IMR-90 (cell line): ENCODE data around the gene TCL1A. TPM values are rescaled to one million over a fixed set of nuclear protein-coding genes. Genes with fewer than 3 reads are reported as not detected.
A peak's percentile ranks its signal among the peaks of the same experiment; 100 is the strongest.

Experiments
- ATAC-seq: fragments of 200-7000 bp; cut with Tn5 transposase; 2 replicates; pipeline ENCODE4 v1.9.1; 2020; ENCODE audit warnings: low read depth, mild to moderate bottlenecking, moderate library complexity
- Bru-seq: library from RNA; stranded (reverse); fragments of 400-500 nt; gene quantifications from one replicate; lab custom pipeline; 2021; lab: Mats Ljungman, UMichigan
- BruChase-seq, 2 experiments: library from RNA; stranded (reverse); fragments of 400-500 nt; gene quantifications; one replicate each; lab custom pipeline; 2021; lab: Mats Ljungman, UMichigan
- BruUV-seq: library from RNA; stranded (reverse); fragments of 400-500 nt; replicated peaks from 2 replicates; lab custom pipeline; 2021; lab: Mats Ljungman, UMichigan
- CTCF ChIA-PET: fragments of 300-600 bp; formaldehyde crosslinking; extraction: SDS; loops from one replicate; lab custom pipeline; 2021; ENCODE audit warnings: antibody characterized with exemption; lab: Yijun Ruan, JAX
- POLR2A ChIA-PET: fragments of 300-600 bp; sonication (Branson Sonifier 250); formaldehyde crosslinking; loops from one replicate; lab custom pipeline; 2022; ENCODE audit warnings: antibody characterized with exemption; ENCODE audit not compliant: unreplicated experiment; lab: Charles Lee
- DNase-seq: peaks from one replicate; pipeline ENCODE4 v3.0.0; 2013
- H2AFZ ChIP-seq: replicated peaks from 2 replicates; pipeline ENCODE3; 2013; ENCODE audit warnings: low read length, mild to moderate bottlenecking; ENCODE audit not compliant: poor library complexity
- H2AK5ac ChIP-seq: 2 replicates; pipeline ENCODE4 v1.6.1; 2013; ENCODE audit warnings: low read depth, low read length, inconsistent platforms
- H2AK9ac ChIP-seq: replicated peaks from 2 replicates; pipeline ENCODE3; 2013; ENCODE audit warnings: mild to moderate bottlenecking, low read depth, low read length, moderate library complexity; ENCODE audit not compliant: poor library complexity
- H2BK120ac ChIP-seq: 2 replicates; pipeline ENCODE4 v1.6.1; 2013; ENCODE audit warnings: low read depth, low read length, inconsistent platforms
- H2BK15ac ChIP-seq: 3 replicates; pipeline ENCODE4 v1.6.1; 2013; ENCODE audit warnings: low read depth, low read length, inconsistent platforms
- H2BK20ac ChIP-seq: 2 replicates; pipeline ENCODE4 v1.6.1; 2013; ENCODE audit warnings: low read depth, mild to moderate bottlenecking, inconsistent platforms, low read length, moderate library complexity
- H2BK5ac ChIP-seq: 2 replicates; pipeline ENCODE4 v1.6.1; 2013; ENCODE audit warnings: mild to moderate bottlenecking, low read depth, low read length, inconsistent platforms; ENCODE audit not compliant: poor library complexity, severe bottlenecking
- H3K14ac ChIP-seq: replicated peaks from 2 replicates; pipeline ENCODE4 v1.6.1; 2013; ENCODE audit warnings: low read depth, low read length, inconsistent platforms
- H3K18ac ChIP-seq: 2 replicates; pipeline ENCODE4 v1.6.1; 2013; ENCODE audit warnings: low read depth, low read length, control low read depth
- H3K23ac ChIP-seq: 2 replicates; pipeline ENCODE4 v1.6.1; 2013; ENCODE audit warnings: low read depth, low read length, inconsistent platforms
- H3K27ac ChIP-seq: 2 replicates; pipeline ENCODE4 v1.5.1; 2013; ENCODE audit warnings: mild to moderate bottlenecking, control low read depth, low read length; ENCODE audit not compliant: insufficient read depth
- H3K27me3 ChIP-seq: 2 replicates; pipeline ENCODE4 v1.6.1; 2013; ENCODE audit warnings: low read length; ENCODE audit not compliant: control insufficient read depth, insufficient read depth
- H3K36me3 ChIP-seq: 2 replicates; pipeline ENCODE4 v1.6.1; 2013; ENCODE audit warnings: low read length, mixed read lengths; ENCODE audit not compliant: control insufficient read depth, insufficient read depth
- H3K4ac ChIP-seq: 2 replicates; pipeline ENCODE4 v1.6.1; 2013; ENCODE audit warnings: low read depth, low read length, inconsistent platforms
- H3K4me1 ChIP-seq: 2 replicates; pipeline ENCODE4 v1.6.1; 2013; ENCODE audit warnings: low read length, mixed read lengths; ENCODE audit not compliant: control insufficient read depth, insufficient read depth
- H3K4me2 ChIP-seq: 2 replicates; pipeline ENCODE4 v1.6.1; 2013; ENCODE audit warnings: low read depth, mild to moderate bottlenecking, control low read depth, low read length, moderate library complexity
- H3K4me3 ChIP-seq: 2 replicates; pipeline ENCODE4 v1.5.1; 2013; ENCODE audit warnings: low read depth, mild to moderate bottlenecking, control low read depth, low read length, moderate library complexity; ENCODE audit not compliant: insufficient read depth
- H3K56ac ChIP-seq: 2 replicates; pipeline ENCODE4 v1.6.1; 2013; ENCODE audit warnings: low read length, inconsistent platforms; ENCODE audit not compliant: insufficient read depth; ENCODE audit errors: extremely low read depth
- H3K79me1 ChIP-seq, 2 experiments: 2 replicates each; pipeline ENCODE4 v1.6.1; 2013; ENCODE audit warnings: low read length in 2 of 2, inconsistent platforms in 1 of 2, low read depth in 1 of 2
- H3K9ac ChIP-seq: 2 replicates; pipeline ENCODE4 v1.6.1; 2013; ENCODE audit warnings: low read depth, low read length, control low read depth
- H3K9me1 ChIP-seq: 2 replicates; pipeline ENCODE4 v1.6.1; 2013; ENCODE audit warnings: low read length, inconsistent platforms; ENCODE audit not compliant: insufficient read depth
- H3K9me3 ChIP-seq: 2 replicates; pipeline ENCODE4 v1.6.1; 2013; ENCODE audit warnings: low read length; ENCODE audit not compliant: control insufficient read depth, insufficient read depth
- H4K20me1 ChIP-seq: 2 replicates; pipeline ENCODE4 v1.6.1; 2013; ENCODE audit warnings: low read length, inconsistent platforms; ENCODE audit not compliant: insufficient read depth
- H4K5ac ChIP-seq: 2 replicates; pipeline ENCODE4 v1.6.1; 2013; ENCODE audit warnings: mild to moderate bottlenecking, low read depth, low read length, control low read depth
- H4K8ac ChIP-seq, 2 experiments: 2 replicates each; pipeline ENCODE4 v1.6.1; 2013; ENCODE audit warnings: low read depth in 2 of 2, low read length in 2 of 2, control low read depth in 1 of 2, inconsistent platforms in 1 of 2
- H4K91ac ChIP-seq: 2 replicates; pipeline ENCODE4 v1.6.1; 2013; ENCODE audit warnings: low read depth, low read length, inconsistent platforms; ENCODE audit not compliant: insufficient read depth
- BHLHE40 ChIP-seq: fragments of 150-350 bp; IDR thresholded peaks from 2 replicates; pipeline ENCODE4 v1.6.1; 2016; ENCODE audit warnings: mild to moderate bottlenecking, low read depth, low read length
- CHD1 ChIP-seq: IDR thresholded peaks from 2 replicates; pipeline ENCODE4 v1.6.1; 2012; ENCODE audit warnings: low read depth, low read length, improper control_type of control experiment
- MAFK ChIP-seq: IDR thresholded peaks from 2 replicates; pipeline ENCODE4 v1.6.1; 2012; ENCODE audit warnings: low read depth, low read length, improper control_type of control experiment
- MAZ ChIP-seq: IDR thresholded peaks from 2 replicates; pipeline ENCODE4 v1.6.1; 2012; ENCODE audit warnings: low read depth, mild to moderate bottlenecking, low read length, improper control_type of control experiment, moderate library complexity, borderline replicate concordance
- MXI1 ChIP-seq: IDR thresholded peaks from 2 replicates; pipeline ENCODE4 v1.6.1; 2012; ENCODE audit warnings: low read depth, mild to moderate bottlenecking, low read length, moderate library complexity, borderline replicate concordance
- NFE2L2 ChIP-seq: fragments of 150-350 bp; IDR thresholded peaks from 2 replicates; pipeline ENCODE4 v1.6.1; 2016; ENCODE audit warnings: low read depth, mild to moderate bottlenecking, low read length
- POLR2A ChIP-seq: IDR thresholded peaks from 2 replicates; pipeline ENCODE4 v1.6.1; 2012; ENCODE audit warnings: mild to moderate bottlenecking, low read depth, low read length
- RFX5 ChIP-seq: IDR thresholded peaks from 2 replicates; pipeline ENCODE4 v1.8.0; 2012; ENCODE audit warnings: low read depth, mild to moderate bottlenecking, low read length, moderate library complexity
- WGBS, 2 experiments: methylation state at CpG; one replicate each; pipeline versions ENCODE4 v1.1.5 to v1.1.7; 2013; ENCODE audit warnings: missing lambda C conversion rate in 2 of 2; ENCODE audit not compliant: insufficient read length in 1 of 2; ENCODE audit errors: extremely low coverage in 2 of 2; 5-methylcytosine and 5-hydroxymethylcytosine counted together
- dilution Hi-C: fragments of 300-500 bp; cut with HindIII; formaldehyde crosslinking; loops from one replicate; pipeline ENCODE4 v1.14.3; 2018; ENCODE audit warnings: low sequenced_read_pairs; ENCODE audit not compliant: unreplicated experiment
- in situ Hi-C: fragments of 300-500 bp; cut with MboI; formaldehyde crosslinking; loops from 3 replicates; pipeline ENCODE4 v1.14.3; 2019; ENCODE audit warnings: low sequenced_read_pairs, inconsistent platforms, mixed read lengths
- intact Hi-C: fragments of 100-400 bp; cut with micrococcal nuclease; formaldehyde crosslinking; loops from 2 replicates; pipeline ENCODE4 v1.10.0; 2022
- long read RNA-seq: library from polyadenylated mRNA; unstranded; transcript quantifications from one replicate; pipeline ENCODE4 v2.0.0, GENCODE V29; 2021; ENCODE audit not compliant: unreplicated experiment
- polyA plus RNA-seq, 3 experiments: library from polyadenylated mRNA; depleted of rRNA; stranded (reverse); fragments of >200 nt; gene quantifications; 2 replicates each; pipeline ENCODE4 v1.2.3, GENCODE V29; 2012; ENCODE audit warnings: low replicate concordance in 1 of 3
- total RNA-seq: library from RNA; depleted of rRNA; stranded (reverse); fragments of >200 nt; gene quantifications from 2 replicates; pipeline ENCODE4 v1.2.3, GENCODE V29; 2012; rRNA removed
- TF ChIP-seq, protein P1 (sequence below): fragments of 150-350 bp; IDR thresholded peaks from 2 replicates; pipeline ENCODE4 v1.6.1; 2016; ENCODE audit warnings: low read depth, mild to moderate bottlenecking, low read length, moderate library complexity, borderline replicate concordance

TCL1A gene, protein sequence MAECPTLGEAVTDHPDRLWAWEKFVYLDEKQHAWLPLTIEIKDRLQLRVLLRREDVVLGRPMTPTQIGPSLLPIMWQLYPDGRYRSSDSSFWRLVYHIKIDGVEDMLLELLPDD
- total RNA-seq (not detected in 2 replicates), polyA plus RNA-seq (2012; rRNA removed) (not detected in 2 replicates), Bru-seq, nascent RNA (not detected), BruChase-seq, experiment 1, labeled RNA remaining after a 6-hour chase (not detected), BruChase-seq, experiment 2, labeled RNA remaining after a 2-hour chase (not detected)
- not detected in 2 replicates for polyA plus RNA-seq (2012; cell fraction: cytosol; rRNA removed)
- polyA plus RNA-seq (2012; cell fraction: nucleus; rRNA removed; ENCODE audit: low replicate concordance), result not detected in 2 replicates
- long read RNA-seq, result 0 reads

DNA sequence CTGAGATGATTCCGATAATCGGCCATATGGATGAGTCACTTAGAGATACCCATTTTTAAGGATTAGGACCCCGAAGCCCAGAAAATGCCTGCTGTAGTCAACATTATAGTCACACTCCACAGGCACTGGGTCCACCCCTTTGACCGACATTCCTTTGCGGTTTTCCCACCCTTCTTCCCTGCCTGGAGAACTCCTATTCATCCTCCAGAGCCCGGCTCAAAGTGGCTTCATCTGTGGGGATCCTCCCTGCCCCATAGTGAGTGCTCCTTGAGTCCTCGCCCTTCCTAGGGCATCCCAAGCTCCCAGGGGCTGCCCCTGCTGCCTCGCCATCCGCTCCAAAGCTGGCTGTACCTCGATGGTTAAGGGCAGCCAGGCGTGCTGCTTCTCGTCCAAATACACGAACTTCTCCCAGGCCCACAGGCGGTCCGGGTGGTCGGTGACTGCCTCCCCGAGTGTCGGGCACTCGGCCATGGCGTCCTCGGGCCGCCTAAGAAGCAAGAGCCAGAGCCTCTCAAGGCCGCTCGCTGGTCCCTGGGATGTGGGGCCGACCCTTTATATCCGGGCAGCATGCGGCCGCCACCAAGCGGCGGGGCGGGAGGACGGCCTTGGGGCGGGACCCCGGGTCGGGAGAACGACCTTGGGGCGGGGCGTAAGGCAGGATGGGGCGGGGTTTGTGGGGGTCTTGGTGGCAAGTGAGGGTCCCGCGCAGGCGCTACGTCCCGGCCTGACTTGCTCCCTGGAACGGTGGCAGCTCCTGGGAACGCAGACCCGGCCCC, at the start of gene TCL1A:
TCL1A (minus strand) TSS at position 530 of the 776 bp plus-strand sequence; CDS start at position 471, 59 bp downstream.
- no peak within 1 kb of the TSS for H3K4me2 ChIP-seq
- ATAC-seq (no peak), DNase-seq (no peak)
- H3K36me3 ChIP-seq, result no peaks in the 10 kb centered on the region
- no peak within 1 kb of the TSS for H4K91ac ChIP-seq
- TF ChIP-seq POLR2A, result no peak
- no peak for TF ChIP-seq CHD1
- no peak for TF ChIP-seq RFX5
- TF ChIP-seq MXI1, result no peak
- TF ChIP-seq MAZ, result no peak
- no peak for TF ChIP-seq BHLHE40
- TF ChIP-seq, protein P1, sequence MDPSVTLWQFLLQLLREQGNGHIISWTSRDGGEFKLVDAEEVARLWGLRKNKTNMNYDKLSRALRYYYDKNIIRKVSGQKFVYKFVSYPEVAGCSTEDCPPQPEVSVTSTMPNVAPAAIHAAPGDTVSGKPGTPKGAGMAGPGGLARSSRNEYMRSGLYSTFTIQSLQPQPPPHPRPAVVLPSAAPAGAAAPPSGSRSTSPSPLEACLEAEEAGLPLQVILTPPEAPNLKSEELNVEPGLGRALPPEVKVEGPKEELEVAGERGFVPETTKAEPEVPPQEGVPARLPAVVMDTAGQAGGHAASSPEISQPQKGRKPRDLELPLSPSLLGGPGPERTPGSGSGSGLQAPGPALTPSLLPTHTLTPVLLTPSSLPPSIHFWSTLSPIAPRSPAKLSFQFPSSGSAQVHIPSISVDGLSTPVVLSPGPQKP, result no peak
- no peak for TF ChIP-seq MAFK
- TF ChIP-seq NFE2L2, result no peak
- H3K79me1 ChIP-seq, result no peaks in the 10 kb centered on the region
- no peaks in the 10 kb centered on the region for H4K20me1 ChIP-seq
- POLR2A ChIA-PET, result no interaction called here
- H3K4me3 ChIP-seq, result no peak within 1 kb of the TSS
- peak within 1 kb of the TSS; percentile 41 for H2AFZ ChIP-seq
- H4K8ac ChIP-seq, result no peak within 1 kb of the TSS
- no peaks in the 10 kb centered on the region for H3K27me3 ChIP-seq
- H3K4ac ChIP-seq, result no peak within 1 kb of the TSS
- no peak within 1 kb of the TSS for H3K14ac ChIP-seq
- H3K9me3 ChIP-seq, result no peaks in the 10 kb centered on the region
- in situ Hi-C loops (no loop called here), dilution Hi-C loops (no loop called here), intact Hi-C loops (no loop called here)
- no peak within 1 kb of the TSS for H2BK120ac ChIP-seq
- no peak within 1 kb of the TSS for H3K56ac ChIP-seq
- H2AK9ac ChIP-seq, result no peak within 1 kb of the TSS
- H3K9ac ChIP-seq, result no peak within 1 kb of the TSS
- H3K4me1 ChIP-seq, result no peaks in the 10 kb centered on the region
- no peak within 1 kb of the TSS for H2BK15ac ChIP-seq
- no peak within 1 kb of the TSS for H2BK20ac ChIP-seq
- CTCF ChIA-PET, result no interaction called here
- H3K9me1 ChIP-seq, result no peaks in the 10 kb centered on the region
- H3K23ac ChIP-seq, result no peak within 1 kb of the TSS
- no peak within 1 kb of the TSS for H3K18ac ChIP-seq
- 50% methylated on average over 21 of the region's 47 CpGs; no CpG with 5 or more reads in 1 of the 2 experiments for WGBS, 2 experiments
- H3K27ac ChIP-seq, result no peak within 1 kb of the TSS
- no peak within 1 kb of the TSS for H4K5ac ChIP-seq
- H2AK5ac ChIP-seq, result no peak within 1 kb of the TSS
- H2BK5ac ChIP-seq, result no peak within 1 kb of the TSS
- no TSS peak for BruUV-seq
